GM19240 (cell line): ENCODE results near the gene ATM.
"Not testable (repeated sequence)": the region's sequence is repeated elsewhere in the genome, so short reads cannot be mapped to it uniquely, and the experiment has no call there.

Experiments used
- DNase-seq: peaks from one replicate; pipeline ENCODE4 v3.0.0; 2011; ENCODE audit warnings: low spot score; ENCODE audit not compliant: insufficient read length

The ATM gene

DNA sequence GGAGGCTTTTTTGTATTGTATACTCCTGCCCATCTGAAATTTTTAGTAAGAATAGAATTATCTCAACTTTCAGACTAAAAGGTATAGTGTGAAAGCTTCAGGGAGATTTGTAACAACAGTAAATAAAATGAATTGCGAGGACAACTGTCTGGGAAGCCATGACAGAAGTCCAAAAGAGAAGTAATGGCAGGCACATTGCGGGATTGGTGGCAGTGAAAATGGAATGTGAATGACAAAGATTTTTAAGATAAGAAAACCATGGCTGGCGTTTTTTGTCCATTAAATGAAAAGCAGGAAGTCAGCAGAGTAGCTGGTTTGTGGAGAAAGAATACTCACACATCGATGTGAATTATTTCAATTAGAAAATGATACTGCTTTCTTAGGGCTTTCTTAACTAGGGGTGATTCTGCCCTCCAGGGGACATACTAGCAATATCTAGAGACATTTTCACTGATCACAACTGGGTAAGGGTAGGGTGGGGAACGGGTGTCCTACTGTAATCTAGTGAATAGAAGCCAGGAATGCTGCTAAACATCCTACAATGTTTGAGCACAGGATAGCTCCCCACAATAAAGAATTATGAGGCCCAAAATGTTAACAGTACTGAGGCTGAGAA, 2.0 kb upstream of the ATM start:
- DNase-seq: no peak

DNA sequence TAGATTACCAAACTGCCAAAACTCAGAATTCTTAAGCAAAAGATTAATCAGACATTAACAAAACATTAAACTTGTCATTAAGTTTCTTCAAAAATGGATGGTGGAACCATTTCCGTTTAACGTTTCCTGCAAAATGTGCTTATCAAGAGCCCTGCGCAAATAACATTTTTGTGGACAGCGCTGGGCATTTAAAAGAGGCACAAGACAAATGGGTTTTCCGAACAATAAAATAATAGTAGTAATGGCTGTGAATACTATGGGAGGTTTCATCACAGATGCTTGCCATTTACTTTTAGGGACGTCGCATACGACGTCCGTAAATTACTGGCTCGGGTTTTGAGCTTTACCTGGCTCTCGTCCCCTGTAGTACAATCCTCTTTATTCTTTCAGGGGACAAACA, 1.5 kb upstream of the ATM start:
- DNase-seq: no peak

DNA sequence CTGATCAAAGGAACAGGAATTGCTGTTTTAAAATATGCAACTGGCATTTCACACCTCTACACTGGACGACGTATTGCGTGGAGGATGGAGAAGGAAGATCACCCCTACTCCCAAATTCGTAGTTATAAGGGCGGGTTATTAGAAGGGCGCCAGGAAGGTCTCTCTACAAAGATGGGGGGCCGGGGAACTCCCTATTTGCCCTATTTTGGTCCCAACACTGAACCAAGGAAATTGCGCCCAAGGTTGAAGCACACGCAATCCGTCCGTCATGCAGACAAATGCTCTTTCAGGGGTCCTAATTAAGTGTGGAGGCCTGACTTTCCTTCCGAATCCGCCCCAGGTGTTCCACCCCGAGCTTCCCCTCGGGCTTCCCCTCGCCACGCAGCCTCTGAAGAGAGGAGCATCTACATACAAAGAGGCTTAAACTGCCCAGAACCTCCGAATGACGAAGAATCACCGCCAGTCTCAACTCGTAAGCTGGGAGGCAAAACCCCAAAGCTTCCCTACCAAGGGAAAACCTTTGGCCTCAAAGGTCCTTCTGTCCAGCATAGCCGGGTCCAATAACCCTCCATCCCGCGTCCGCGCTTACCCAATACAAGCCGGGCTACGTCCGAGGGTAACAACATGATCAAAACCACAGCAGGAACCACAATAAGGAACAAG, 825 bp upstream of the ATM start:
- no peak for DNase-seq

DNA sequence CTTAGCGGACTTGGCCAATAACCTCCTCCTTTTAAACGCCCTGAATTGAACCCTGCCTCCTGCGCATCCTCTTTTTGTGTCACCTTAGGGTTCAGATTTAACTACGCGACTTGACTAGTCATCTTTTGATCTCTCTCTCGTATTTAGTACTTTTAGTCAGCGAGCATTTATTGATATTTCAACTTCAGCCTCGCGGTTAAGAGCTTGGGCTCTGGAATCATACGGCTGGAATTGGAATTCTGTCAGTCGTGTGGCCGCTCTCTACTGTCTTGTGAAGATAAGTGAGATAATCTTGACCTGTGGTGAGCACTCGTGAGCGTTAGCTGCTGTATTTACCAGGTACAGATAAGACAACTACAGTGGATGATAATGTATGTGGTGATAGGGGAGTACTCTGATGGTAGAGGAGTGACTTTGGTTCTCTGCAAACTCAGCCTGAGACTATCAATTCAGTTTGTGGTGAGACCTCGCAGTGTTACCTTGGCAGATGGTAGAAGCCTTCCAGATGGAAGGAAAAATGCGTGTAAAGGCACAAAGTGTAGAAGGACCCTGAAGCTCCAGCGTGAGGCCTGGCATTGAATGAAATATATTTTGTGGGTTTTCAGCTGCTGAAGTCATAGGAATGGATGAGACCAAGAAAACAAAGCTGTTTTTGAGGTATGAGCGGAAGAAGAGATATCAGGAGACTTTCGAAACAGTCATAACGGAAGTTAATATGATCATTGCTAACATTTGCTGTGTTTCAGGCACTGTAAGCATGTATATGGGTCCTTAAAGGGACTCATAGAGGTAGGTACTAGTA, 682 bp downstream of the ATM start:
- no peak for DNase-seq

DNA sequence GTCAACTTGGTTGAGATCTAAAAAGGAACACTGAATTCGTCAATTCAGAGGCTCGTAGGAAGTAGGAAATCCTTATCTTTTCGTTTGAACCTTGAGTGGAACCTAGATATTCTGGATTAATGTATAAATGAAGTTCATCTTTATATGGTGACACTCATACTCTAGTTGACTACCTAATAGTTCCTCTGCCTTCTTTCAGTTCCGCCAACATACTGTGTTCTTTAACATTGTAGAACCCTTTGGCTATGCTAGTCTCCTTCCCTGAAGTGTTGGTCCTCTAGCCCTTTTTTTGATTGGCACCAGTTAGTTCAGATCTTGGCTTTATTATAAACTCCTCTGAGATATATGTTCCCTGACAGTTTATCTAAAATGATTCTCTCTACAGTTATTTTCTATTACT, 1.5 kb downstream of the ATM start:
- no peak for DNase-seq

DNA sequence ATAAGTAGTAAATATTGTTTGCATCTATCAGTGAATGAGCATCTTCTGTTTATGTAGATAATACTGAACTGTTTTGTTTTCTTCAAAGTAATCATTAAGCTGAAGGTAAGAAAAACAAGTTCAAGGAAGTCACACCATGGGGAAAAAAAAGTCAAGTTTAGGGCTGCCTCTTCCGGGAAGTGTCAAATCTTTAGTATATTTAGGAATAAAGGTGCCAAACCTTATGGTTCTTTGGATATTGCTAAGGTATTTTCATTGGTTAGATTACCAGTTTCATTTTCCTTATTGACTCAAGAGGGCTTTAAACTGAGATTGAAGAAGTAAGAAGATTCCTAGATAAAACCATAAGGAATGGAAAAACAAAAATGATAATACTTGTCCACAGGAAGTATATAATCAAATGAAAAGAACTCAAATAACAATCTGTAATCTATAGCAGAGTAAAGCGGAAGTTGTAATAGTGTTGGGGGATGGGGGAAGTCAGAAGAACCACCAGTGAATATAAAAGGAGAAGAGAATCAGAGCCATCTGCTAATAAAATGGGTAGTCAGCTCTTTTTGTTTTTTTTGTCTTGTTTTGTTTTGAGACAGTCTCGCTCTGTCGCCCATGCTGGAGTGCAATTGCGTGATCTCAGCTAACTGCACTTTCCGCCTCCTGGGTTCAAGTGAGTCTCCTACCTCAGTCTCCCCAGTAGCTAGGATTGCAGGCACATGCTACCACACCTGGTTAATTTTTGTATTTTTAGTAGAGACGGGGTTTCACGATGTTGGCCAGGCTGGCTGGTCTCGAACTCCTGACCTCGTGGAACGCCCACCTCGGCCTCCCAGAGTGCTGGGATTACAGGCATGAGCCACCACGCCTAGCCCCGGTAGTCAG, 2.3 kb downstream of the ATM start:
- DNase-seq: no peak

DNA sequence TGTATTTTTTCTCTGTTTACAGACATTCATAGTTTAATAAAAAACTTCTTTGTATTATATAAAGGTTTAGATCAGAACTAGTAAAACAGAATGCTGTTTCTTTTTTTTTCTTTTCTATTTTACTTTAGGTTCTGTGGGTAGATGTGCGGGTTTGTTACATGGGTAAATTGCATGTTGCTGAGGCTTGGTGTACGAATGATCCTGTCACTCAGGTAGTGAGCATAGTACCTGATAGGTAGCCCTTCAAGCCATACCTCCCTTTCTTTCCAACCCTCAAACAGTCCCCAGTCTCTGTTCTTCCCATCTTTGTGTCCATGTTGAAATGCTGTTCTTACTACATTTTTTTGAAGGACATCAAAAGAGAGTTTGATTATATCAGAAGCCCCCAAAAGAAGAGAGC, 3.2 kb downstream of the ATM start:
- DNase-seq: no peak

DNA sequence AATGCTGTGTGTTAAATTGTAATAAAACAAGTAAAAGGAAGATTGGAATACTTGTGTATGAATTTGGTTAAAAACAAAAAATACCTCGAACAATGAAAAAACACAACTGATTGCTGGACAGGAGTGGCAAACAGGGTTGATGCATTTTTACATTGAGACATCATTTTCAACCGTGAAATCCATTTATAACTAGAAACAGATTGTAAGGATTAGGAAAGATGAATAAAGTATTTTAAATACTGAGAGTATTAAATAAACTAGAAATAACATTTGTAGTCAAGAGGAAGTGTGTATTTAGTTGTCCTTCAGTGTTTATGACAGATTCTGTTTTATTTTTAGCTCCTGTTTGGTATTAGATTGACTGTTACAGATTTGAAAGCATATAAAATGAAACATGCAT, 5.4 kb downstream of the ATM start:
- no peak for DNase-seq

DNA sequence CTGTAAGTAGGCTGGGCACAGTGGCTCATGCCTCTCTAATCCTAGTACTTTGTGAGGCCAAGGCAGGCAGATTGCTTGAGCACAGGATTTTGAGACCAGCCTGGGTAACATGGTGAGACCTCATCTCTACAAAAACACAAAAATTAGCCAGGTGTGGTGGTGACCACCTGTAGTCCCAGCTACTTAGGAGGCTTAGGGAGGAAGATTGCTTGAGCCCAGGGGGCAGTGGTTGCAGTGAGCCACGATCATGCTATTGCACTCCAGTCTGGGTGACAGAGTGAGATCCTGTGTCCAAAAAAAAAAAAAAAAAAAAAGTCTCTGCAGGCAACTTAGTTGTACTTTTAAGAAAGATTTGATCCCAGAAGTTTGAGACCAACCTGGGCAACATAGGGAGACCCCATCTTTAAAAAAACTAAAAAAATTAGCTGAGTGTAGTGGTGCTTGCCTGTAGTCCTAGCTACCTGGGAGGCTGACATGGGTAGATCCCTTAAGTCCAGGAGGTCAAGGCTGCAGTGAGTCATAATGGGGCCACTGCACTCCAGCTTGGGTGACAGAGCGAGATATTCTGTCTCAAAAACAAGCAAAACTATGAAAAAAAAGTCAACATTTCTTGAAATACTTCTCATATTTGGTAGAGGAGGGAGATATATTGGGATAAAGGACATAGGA, 10.5 kb downstream of the ATM start:
- no peak for DNase-seq

DNA sequence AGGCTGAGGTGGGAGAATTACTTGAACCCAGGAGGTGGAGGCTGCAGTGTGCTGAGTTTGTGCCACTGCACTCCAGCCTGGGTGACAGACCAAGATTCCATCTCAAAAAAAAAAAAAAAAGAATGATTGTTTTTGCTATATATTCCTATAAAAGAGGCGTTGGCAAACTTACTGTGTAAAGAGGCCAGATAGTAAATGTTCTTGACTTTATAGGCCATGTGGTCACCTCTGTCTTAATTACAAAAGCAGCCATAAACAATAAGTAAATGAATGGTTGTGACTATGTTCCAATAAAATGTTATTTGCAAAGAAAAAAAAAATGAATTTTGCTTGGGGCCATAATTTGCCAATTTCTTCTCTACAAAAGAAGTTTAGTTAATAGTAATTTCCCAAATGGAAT, 12.3 kb downstream of the ATM start:
- DNase-seq: no peak

DNA sequence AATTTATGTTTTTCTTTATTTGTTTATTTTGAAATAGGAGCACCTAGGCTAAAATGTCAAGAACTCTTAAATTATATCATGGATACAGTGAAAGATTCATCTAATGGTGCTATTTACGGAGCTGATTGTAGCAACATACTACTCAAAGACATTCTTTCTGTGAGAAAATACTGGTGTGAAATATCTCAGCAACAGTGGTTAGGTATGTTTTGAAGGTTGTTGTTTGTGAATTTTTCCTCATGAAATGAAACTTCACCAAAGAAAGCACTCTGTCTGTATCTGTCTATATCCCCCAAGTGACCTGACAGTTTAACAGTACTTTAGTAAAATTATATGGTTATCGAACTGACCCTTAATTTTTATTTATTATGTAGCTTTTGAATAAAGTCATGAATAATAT, 12.8 kb downstream of the ATM start:
- DNase-seq: no peak

DNA sequence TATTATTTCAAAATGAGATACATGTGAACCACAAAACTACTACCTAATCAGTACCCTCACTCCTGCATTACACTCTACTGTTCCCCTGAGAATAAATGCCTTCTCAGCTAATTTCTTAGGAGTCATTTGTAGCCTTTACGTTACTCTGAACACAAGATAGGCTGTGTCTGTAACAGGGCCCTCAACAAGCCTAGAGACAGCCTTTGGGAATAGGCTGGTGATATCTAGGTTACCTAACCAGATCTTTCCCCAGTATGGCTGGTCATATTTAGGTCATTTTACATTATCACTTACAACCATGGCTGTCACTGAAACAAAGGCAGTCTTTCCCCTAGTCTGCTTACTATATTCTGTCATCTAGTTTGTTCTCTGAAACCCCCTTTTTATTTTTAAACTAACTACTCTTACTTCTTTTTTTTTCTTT, 14.2 kb downstream of the ATM start:
- no peak for DNase-seq

DNA sequence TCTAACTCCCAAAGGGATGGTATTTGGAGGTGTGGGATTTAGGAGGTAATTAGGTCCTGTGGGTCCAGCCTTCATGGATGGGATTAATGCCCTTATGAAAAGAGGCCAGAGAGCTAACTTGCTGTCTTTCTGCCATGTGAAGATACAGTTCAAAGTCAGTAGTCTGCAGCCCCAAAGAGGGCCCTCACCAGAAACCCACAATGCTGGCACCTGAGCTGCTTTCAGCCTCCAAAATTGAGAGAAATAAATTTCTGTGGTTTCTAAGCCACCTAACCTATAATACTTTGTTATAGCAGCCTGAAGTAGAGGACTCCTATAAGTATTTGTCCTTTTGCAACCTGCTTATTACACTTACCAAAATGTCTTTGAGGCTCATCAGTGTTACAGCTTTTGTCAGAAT, 16.2 kb downstream of the ATM start:
- no peak for DNase-seq

DNA sequence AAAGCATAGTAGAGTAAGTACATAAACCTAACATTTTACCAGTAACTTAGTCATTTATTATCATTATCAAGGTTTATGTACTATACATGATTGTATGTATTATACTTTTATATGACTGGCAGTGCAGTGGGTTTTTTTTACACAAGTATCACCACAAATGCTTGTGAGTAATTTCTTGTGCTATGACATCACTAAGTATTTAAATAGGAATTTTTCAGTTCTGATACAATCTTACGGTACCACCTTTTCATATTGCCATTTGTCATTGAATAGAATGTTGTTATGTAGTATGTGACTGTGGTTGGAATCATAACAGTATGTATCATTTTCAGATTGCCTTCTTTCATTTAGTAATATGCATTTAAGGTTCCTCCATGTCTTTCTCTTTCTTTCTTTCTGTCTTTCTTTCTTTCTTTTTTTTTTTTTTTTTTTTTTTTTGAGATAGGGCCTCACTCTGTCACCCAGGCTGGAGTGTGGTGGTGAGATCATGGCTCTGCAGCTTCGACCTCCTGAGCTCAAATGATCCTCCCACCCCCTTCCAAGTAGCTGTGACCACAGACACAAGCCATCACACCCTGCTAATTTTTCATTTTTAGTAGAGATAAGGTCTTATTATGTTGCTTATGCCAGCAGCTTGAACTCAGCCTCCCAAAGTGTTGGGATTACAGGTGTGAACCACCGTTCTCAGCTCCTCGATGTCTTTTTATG, 18.6 kb downstream of the ATM start:
- DNase-seq: no peak

DNA sequence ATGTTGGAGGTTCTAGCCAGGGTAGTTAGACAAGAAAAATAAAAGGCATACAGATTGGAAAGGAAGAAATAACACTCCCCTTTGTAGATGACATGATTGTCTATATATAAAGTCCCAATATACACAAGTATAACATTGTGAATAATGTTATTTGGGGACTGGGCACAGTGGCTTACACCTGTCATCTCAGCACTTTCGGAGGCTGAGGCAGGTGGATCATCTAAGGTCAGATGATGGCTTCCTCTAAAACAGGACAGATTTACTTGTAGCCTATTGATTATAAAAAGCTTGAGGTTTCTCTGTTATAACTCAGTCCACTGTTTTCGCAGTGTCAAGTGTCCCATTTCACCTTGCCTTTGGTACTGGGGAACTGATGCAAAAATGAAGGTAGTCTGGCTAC, 19.6 kb downstream of the ATM start:
- DNase-seq: no peak

DNA sequence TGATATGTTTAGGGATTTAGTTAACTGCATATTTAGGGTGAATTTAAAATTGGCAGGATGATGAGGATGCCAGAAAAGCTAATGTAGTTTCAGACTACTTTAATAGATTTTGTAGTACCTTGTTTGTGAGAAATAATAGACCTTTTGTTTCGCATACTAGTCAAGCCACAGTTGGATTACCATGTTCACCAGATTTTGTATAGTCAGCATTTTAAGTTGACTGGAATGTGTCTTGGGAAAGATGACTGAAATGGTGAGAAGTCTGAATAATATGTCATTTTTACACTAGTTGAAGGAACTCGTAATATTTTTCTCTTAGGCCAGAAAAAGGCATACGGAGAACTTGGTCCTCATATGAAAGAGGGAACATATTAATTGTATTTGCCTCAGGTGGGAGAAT, 23.4 kb downstream of the ATM start:
- DNase-seq: no peak

DNA sequence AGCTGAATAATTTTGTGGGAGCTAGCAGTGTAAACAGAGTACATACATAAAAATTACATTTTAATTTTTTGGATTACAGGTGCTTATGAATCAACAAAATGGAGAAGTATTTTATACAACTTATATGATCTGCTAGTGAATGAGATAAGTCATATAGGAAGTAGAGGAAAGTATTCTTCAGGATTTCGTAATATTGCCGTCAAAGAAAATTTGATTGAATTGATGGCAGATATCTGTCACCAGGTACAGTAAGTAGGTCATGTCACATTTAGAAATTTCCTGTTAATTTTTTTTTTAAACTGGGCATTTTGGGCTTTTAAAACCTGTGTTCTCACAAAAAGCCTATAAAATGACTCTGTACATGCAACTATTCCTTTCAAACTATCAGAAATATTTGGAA, 24.0 kb downstream of the ATM start:
- no peak for DNase-seq

DNA sequence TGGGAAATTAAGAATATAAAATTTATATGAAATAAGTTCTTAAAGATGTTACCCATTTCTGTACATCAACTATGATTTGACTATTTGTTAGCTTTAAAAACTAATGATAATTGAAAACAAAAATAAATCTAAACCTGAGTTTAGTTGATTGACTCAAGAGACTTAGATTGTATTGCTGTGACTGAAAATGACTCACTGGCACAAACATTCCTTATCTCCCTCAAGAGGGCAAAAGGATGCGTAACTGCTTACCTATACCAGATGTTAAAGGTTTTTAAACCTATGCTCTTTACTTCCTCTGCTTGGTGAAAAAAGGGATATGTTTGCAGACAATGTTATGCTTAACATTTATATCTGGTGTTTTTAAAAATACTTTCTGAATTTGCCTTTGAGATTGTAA, 30.3 kb downstream of the ATM start:
- no peak for DNase-seq

DNA sequence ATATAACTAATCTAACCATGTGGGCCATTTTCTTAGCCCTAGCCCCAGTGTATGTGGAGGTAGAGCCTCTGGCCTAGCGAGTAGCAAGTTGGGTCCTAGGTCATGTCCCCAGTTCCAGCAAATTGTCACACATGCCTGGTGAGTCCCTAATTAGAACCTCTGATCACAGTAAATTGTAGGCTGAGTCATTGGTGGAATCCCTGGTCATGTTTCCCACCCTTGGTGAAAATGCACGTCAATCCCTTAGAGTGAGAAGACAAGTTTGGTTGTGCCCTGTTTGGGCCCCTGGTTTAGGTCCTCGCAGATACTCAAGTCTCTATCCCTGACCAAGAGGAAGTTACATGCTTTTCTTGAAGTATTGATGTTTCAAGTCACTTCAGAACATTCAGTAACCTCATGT, 46.7 kb downstream of the ATM start:
- no peak for DNase-seq

DNA sequence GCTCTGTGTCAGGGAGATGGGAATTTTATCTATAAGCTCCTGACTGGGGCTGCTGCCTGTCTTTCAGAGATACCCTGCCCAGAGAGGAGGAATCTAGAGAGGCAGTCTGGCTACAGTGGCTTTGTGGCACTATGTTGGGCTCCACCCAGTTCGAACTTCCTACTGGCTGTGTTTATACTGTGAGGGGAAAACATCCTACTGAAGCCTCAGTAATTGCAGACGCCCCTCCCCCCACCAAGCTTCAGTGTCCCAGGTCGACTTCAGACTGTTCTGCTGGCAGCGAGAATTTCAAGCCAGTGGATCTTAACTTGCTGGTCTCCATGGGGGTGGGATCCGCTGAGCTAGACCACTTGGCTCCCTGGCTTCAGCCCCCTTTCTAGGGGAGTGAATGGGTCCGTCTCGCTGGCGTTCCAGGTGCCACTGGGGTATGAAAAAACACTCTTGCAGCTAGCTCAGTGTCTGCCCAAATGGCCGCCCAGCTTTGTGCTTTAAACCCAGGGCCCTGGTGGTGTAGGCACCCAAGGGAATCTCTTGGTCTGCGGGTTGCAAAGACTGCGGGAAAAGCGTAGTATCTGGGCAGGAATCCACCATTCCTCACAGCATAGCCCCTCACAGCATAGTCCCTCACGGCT, 54.2 kb downstream of the ATM start:
- not testable (repeated sequence) for DNase-seq
